Cardiac fibroblast (primary cell): Measurements from ENCODE around the gene TPRA1.

Experiments used
- DNase-seq, 2 donors: peaks; one replicate each; pipeline versions ENCODE4 v3.0.0 to v3.0.0-alpha.2; 2010; ENCODE audit warnings: low read depth in 2 of 2
- H3K4me3 ChIP-seq, 2 donors: replicated peaks in 1 of 2; 1 replicate in 1 of 2; 2 replicates in 1 of 2; pipeline ENCODE4 v1.5.1; 2011; ENCODE audit warnings: low read depth in 2 of 2, low read length in 2 of 2, mild to moderate bottlenecking in 2 of 2, moderate library complexity in 1 of 2
- CTCF ChIP-seq: IDR thresholded peaks from one replicate; pipeline ENCODE4 v1.5.1; 2011; ENCODE audit warnings: low read depth, mild to moderate bottlenecking, low read length, inconsistent platforms

Gene TPRA1

GRCh38 chr3:127584734-127585133 lies 5.8 kb downstream of the TPRA1 start:
- no peak for TF ChIP-seq CTCF
- no peak for DNase-seq
- H3K4me3 ChIP-seq = no peak overlapping the region

GRCh38 chr3:127580327-127581060 lies 10.0 kb downstream of the TPRA1 start:
- no peak for DNase-seq
- H3K4me3 ChIP-seq = no peak overlapping the region
- no peak for TF ChIP-seq CTCF

- DNase-seq = no peak
- no peak overlapping the region for H3K4me3 ChIP-seq
- no peak for TF ChIP-seq CTCF
Observed at GRCh38 chr3:127578802-127579201, 11.7 kb downstream of the TPRA1 start.

- no peak overlapping the region for H3K4me3 ChIP-seq
- no peak for DNase-seq
- TF ChIP-seq CTCF = no peak
Observed at GRCh38 chr3:127578168-127578567, 12.4 kb downstream of the TPRA1 start.

GRCh38 chr3:127577448-127577847 lies 13.1 kb downstream of the TPRA1 start:
- DNase-seq = no peak
- TF ChIP-seq CTCF = no peak
- H3K4me3 ChIP-seq = no peak overlapping the region

GRCh38 chr3:127574880-127575878 lies 15.4 kb downstream of the TPRA1 start:
- peak; percentile 100 for TF ChIP-seq CTCF
- H3K4me3 ChIP-seq = no peak overlapping the region
- peak; percentile 94 to 96 for DNase-seq
